GM18870 (cell line): Measurements from ENCODE around the gene KCMF1.

Source experiments
- ATAC-seq: cut with Tn5 transposase; IDR thresholded peaks from one replicate; pipeline ENCODE4 v1.9.1; 2021; ENCODE audit warnings: moderate library complexity; ENCODE audit not compliant: unreplicated experiment

Gene KCMF1

GRCh38 chr2:85076618-85077274 lies 105.8 kb downstream of the KCMF1 start:
- no peak for ATAC-seq

GRCh38 chr2:85077859-85078419 lies 107.0 kb downstream of the KCMF1 start:
- no peak for ATAC-seq

GRCh38 chr2:85078536-85078935 lies 107.6 kb downstream of the KCMF1 start:
- ATAC-seq = no peak

- ATAC-seq = no peak
These were observed 112.1 kb downstream of the KCMF1 start for GRCh38 chr2:85083092-85083491.

GRCh38 chr2:85085563-85085962 lies 114.6 kb downstream of the KCMF1 start:
- no peak for ATAC-seq

- no peak for ATAC-seq
These were observed 116.6 kb downstream of the KCMF1 start for GRCh38 chr2:85087541-85087940.

GRCh38 chr2:85088921-85089320 lies 118.0 kb downstream of the KCMF1 start:
- ATAC-seq = no peak

- no peak for ATAC-seq
These were observed 118.6 kb downstream of the KCMF1 start for GRCh38 chr2:85089585-85089984.

GRCh38 chr2:85091838-85092237 lies 120.9 kb downstream of the KCMF1 start:
- no peak for ATAC-seq

- no peak for ATAC-seq
These were observed 124.1 kb downstream of the KCMF1 start for GRCh38 chr2:85095094-85095493.

- ATAC-seq = no peak
These were observed 125.7 kb downstream of the KCMF1 start for GRCh38 chr2:85096616-85097015.

- no peak for ATAC-seq
These were observed 133.3 kb downstream of the KCMF1 start for GRCh38 chr2:85104228-85104627.

- ATAC-seq = no peak
These were observed 135.7 kb downstream of the KCMF1 start for GRCh38 chr2:85106489-85107180.
